NCI-H1092 (cell line): ENCODE results near the gene SCARF2.
"Not testable (repeated sequence)": the region's sequence is repeated elsewhere in the genome, so short reads cannot be mapped to it uniquely, and the experiment has no call there.

Experiments
- DNase-seq: peaks from one replicate; lab custom pipeline; 2025; lab: John Stamatoyannopoulos, UW

The SCARF2 gene

DNA sequence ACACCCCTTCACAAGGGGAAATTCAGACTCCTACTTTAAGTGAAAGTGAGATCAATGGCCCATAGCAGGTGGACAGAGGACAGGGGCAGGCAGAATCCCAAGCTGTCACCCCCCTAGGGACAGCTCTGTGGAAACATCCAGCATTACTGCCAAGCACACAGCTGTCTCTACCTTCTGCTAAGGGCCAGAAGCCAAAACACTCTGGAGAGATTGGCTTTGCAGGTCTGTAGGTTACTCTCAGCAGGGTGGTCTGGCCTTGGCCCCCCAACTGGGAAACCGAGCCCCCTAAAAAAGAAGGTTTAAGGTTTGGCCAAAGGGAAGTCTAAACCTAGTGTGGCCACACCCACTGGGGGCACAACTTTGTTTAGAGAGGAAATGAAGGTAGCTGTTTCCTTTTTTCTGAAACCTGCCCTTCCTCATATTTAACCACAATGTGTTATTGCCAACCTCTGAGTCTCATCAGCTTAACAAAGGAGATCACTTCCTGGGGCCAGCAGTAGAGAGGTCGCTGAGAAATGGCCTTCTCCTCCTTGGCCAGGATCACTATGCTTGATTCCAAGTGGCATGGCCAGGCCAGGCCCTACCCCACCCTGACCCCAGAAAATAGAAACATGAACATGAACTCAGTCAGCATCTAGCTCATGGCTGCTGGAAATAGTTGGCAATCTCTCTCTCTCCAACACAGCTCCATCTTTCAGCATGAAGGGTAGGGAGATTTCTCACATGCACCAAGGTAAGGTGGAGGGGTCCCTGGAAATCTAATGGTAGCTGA, 25.9 kb upstream of the SCARF2 start:
- no peak for DNase-seq

GRCh38 chr22:20459862-20460261, 22.2 kb upstream of the SCARF2 start:
- DNase-seq: no peak

- DNase-seq: no peak
These were observed 21.5 kb upstream of the SCARF2 start for GRCh38 chr22:20459152-20459542.

DNA sequence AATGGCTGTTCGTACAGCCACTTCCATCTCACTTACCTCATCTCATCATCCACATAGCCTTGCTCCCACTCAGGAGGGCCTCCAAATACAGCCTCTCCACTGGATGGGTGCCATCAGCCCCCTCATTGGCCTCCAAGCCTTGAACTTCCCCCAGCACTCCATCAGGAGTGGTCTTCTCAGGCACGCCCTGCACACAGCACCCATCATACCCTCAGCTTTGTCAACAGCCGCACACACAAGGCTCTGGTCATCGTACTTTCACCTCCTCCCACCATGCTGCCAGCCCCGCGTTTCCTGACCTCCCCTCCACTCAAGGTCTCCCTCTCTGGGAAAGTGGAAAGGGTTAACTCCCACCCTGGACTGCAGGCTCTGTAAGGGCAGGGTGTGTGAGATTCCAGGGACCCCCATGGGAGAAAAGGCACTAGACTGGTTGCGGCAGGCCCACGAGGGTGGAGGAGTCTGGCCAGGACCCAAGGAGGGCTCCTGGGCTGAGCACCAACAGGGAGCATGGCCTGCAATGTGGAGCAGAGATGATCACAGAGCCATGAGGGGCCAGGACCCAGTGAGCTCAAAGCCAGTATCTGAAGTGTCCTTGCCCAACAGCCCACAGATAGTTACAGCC, 21.0 kb upstream of the SCARF2 start:
- no peak for DNase-seq

DNA sequence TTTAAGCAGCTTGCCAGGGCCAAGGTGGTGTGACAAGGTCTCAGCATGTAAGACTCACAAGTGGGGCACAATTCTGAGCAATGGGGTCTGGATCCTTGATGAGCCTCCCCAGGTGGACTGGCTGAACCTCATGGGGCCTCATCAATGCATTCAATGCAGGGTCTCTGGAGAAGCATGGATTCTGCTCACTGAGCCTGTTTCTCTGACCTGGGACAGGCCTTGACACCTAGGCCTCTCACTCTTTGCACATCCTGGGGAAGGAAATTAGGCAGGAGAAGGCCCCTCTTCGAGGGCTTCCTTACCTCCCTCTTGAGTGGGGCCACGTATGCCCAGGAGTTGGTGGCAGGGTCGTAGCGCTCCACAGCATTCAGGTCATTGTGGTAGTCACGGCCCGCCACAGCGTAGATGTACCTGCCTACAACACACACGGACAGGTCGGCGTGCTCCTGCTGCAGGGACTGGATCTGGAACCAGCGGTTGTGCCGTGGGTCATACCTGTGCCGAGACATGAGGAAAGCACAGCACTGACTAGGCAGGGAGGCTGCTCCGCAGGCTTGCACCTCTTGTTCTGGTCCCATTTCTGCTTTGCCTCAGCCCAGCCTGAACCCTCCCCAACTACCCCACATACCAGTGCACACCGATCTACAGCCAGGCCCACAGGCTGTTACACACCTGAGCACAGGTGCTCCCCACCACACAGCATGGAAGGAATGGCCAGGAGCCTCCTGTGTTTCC, 20.0 kb upstream of the SCARF2 start:
- DNase-seq: no peak

GRCh38 chr22:20456722-20457076, 19.1 kb upstream of the SCARF2 start:
- no peak for DNase-seq

- peak; percentile 74 for DNase-seq
These were observed 18.6 kb upstream of the SCARF2 start for GRCh38 chr22:20456064-20456721.

GRCh38 chr22:20455709-20456063, 18.1 kb upstream of the SCARF2 start:
- no peak for DNase-seq

- no peak for DNase-seq
These were observed 15.6 kb upstream of the SCARF2 start for GRCh38 chr22:20453222-20453621.

- no peak for DNase-seq
These were observed 14.3 kb upstream of the SCARF2 start for GRCh38 chr22:20451920-20452319.

DNA sequence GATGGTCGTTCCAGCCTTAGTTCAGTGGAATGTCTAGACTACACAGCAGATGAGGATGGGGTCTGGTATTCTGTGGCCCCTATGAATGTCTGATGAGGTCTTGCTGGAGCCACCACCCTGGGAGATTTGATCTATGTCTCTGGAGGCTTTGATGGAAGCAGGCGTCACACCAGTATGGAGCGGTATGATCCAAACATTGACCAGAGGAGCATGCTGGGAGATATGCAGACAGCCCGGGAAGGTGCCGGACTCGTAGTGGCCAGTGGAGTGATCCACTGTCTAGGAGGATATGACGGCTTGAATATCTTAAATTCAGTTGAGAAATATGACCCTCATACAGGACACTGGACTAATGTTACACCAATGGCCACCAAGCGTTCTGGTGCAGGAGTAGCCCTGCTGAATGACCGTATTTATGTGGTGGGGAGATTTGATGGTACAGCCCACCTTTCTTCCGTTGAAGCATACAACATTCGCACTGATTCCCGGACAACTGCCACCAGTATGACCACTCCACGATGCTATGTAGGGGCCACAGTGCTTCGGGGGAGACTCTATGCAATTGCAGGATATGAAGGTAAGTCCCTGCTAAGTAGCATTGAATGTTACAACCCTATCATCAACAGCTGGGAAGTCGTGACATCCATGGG, 13.6 kb upstream of the SCARF2 start:
- not testable (repeated sequence) for DNase-seq

- no peak for DNase-seq
These were observed 12.9 kb upstream of the SCARF2 start for GRCh38 chr22:20450551-20450906.

- no peak for DNase-seq
These were observed 12.4 kb upstream of the SCARF2 start for GRCh38 chr22:20449819-20450550.

DNA sequence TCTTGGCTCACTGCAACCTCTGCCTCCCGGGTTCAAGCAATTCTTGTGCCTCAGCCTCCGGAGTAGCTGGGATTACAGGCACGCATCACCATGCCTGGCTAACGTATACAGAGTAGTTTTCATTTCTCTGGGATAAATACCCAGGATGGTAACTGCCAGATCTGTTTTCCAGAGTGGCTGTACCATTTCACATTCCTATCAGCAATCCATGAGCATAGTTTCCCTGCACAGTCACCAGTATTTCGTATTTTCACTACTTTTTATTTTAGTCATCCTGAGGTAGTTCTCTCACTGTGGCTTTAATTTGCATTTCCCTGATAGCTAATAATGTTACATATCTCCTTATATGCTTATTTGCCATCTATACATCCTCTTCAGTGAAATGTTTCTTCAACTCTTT, 11.0 kb upstream of the SCARF2 start:
- DNase-seq: no peak

- DNase-seq: no peak
These were observed 8.9 kb upstream of the SCARF2 start for GRCh38 chr22:20446383-20446970.

DNA sequence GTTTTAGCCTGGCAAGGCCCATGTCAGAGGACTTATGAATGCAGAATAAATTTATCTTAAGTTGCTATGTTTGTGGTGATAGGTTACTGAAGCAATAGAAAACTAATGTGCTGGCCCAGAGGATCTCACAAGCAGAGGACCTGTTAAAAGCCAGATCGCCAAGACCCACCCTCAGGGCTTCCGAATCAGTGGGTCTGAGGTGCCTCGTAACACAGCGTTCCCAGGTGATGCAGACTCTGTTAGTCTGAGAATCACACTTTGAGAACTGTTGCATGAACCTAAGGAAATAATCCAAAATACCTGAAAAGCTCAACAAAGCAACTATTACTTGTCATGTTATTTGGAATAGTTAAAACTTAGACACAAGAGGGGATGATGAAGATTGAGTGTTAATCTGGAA, 6.7 kb upstream of the SCARF2 start:
- DNase-seq: no peak

- no peak for DNase-seq
These were observed 5.1 kb upstream of the SCARF2 start for GRCh38 chr22:20442485-20443284.

DNA sequence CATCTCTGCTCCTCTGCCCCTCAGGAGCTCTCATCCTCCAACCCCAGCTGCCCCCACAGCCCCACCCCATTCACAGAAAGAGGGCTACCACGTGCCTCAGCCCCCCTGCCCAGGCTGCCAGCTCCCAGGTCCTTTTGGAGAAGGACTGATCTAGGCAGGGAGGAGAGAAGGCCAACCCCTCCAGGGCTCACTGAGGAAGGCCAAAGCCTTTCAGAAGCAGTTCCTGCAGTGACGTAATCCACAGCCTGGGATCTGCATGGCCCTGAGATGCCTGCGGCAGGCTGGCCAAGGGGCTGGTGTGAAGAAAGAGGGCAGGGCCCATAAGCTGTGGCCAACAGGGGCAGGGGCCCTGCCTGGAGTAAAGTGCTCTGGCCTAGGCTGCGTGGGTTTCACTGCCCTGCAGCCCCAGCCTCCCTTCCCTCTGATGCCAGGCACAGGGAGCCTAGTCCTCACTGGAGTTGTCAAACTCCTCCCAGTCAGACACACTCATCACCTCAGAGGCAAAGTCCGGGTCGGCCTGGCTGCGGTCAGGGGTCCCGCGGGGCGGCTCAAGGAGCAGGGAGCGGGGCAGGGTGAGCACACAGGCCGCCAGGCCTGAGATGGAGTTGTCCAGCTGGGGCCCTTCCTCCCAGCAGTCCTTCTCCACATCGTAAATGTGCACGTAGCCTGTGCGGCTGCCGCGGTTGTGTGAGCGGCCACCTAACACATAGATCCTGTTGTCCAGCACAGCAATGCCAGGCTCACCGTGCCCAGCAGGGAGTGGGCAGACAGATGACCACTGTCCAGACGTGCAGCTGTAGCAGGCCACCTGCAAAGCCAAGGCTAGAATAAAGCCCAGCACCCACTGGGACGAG, 4.2 kb upstream of the SCARF2 start:
- no peak for DNase-seq
